HEK293T (cell line): ENCODE measurements around the gene STX18.

Source experiments
- BHLHE40 ChIP-seq: fragments of 450-650 bp; IDR thresholded peaks from 2 replicates; pipeline ENCODE4 v1.6.1; 2016; ENCODE audit warnings: mild to moderate bottlenecking, moderate library complexity, borderline replicate concordance
- ELF4 ChIP-seq: fragments of 450-650 bp; IDR thresholded peaks from 2 replicates; pipeline ENCODE4 v1.6.1; 2017; ENCODE audit warnings: antibody characterized with exemption
- FOXK2 ChIP-seq: fragments of 450-650 bp; IDR thresholded peaks from 2 replicates; pipeline ENCODE4 v1.6.1; 2016; ENCODE audit warnings: mild to moderate bottlenecking
- HDGF ChIP-seq: fragments of 450-650 bp; IDR thresholded peaks from 2 replicates; pipeline ENCODE4 v1.6.1; 2017; ENCODE audit warnings: antibody characterized with exemption, borderline replicate concordance
- L3MBTL2 ChIP-seq: fragments of 450-650 bp; conservative IDR thresholded peaks from 2 replicates; pipeline ENCODE4 v1.6.1; 2016; ENCODE audit warnings: mild to moderate bottlenecking
- SP1 ChIP-seq: fragments of 450-650 bp; IDR thresholded peaks from 2 replicates; pipeline ENCODE4 v1.6.1; 2017
- SUZ12 ChIP-seq: fragments of 450-650 bp; IDR thresholded peaks from 2 replicates; pipeline ENCODE4 v1.6.1; 2016; ENCODE audit warnings: mild to moderate bottlenecking
- TARDBP ChIP-seq: fragments of 450-650 bp; IDR thresholded peaks from 2 replicates; pipeline ENCODE4 v1.6.1; 2016

DNA sequence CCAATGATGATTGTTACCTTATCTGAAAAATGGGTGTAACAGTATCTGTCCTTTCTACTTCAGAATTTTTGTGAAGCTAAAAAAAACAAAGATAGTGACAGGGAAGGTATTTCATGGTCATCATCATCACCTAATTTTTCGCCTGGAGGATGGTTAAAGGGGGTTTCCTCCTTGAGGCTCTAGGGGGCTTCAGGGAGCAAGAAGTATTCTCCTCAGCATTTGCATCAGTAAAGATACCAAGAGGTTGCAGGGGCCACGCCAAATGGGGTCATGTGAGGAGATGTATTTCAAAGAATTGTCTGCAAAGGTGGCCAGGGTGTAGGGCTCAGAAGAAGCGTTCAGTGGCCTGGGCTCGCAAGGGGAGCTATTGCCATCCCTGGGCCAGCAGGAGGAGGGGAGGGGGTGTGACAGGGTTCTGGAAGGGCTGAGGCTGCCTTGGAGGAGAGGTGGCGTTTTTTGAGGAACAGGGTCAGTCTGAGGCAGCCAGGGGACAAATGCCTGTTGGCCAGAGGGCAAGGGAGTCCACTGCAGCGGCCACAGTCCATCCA, 162.2 kb downstream of the STX18 start:
- TF ChIP-seq BHLHE40, result no peak
- no peak for TF ChIP-seq SP1
- no peak for TF ChIP-seq SUZ12
- TF ChIP-seq HDGF, result no peak
- TF ChIP-seq FOXK2, result no peak
- TF ChIP-seq TARDBP, result no peak
- TF ChIP-seq ELF4, result no peak
- TF ChIP-seq L3MBTL2, result no peak
